NCI-H187 treated with DMSO at 0.1 percent for 48 hours (cell line): ENCODE measurements around the gene RAC3.

Experiments
- DNase-seq: peaks from one replicate; lab custom pipeline; 2025; lab: John Stamatoyannopoulos, UW

RAC3 gene

DNA sequence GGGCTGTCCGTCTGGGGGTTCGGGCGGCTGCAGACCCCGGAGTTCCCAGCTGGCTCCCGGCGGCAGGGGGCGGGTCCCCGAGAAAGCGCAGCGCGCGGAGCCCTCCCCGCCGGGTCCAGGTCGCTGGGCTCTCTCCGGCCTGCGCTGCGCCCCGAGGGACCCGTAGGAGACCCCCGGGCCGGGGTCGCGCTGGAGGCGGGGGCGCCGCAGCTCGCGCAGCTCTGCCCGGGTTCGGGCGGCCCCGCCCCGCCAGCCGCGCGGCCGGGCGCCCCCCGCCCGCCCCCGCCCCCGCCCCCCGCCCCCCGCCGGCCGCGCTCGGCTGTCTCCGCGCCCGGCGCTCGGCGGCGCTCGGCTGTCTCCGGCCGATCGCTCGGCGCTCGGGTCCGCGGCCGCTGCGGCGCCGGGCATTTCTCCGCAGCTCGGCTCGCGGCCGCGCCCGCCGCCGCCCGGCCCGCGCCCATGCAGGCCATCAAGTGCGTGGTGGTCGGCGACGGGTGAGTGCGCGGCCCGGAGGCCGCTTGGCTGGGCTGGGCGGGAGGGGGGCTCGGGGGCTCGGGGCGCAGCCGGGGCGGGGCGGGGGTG is at the start of gene RAC3:
TSS of gene RAC3 (plus strand) at position 376 of the 582 bp plus-strand sequence. CDS start at position 460, 84 bp downstream.
- no peak for DNase-seq

DNA sequence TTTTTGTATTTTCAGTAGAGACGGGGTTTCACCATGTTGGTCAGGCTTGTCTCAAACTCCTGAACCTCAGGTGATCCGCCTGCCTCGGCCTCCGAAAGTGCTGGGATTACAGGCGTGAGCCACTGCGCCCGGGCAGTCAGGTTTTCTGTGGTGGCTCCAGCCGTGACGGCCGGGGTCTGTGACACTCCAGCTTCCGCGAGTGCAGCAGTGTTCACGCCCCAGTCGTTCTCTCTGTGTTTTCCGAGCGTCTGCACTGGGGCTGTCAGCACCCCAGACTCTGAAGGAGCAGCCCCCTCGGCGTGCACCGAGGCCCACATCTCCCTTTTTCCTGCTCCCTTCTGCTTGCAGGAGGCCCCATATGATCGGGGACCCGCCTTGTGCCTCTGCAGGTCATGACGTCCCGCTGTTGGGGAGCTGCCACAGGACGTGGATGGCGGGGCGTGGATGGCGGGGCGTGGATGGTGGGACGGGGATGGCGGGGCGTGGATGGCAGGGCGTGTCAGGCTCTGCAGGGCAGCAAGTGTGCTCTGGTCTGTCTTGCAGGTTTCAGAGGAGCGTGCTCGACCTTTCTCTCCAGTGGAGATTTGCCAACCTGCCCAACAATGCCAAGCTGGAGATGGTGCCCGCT is 48.4 kb upstream of the RAC3 start:
- DNase-seq, result no peak

DNA sequence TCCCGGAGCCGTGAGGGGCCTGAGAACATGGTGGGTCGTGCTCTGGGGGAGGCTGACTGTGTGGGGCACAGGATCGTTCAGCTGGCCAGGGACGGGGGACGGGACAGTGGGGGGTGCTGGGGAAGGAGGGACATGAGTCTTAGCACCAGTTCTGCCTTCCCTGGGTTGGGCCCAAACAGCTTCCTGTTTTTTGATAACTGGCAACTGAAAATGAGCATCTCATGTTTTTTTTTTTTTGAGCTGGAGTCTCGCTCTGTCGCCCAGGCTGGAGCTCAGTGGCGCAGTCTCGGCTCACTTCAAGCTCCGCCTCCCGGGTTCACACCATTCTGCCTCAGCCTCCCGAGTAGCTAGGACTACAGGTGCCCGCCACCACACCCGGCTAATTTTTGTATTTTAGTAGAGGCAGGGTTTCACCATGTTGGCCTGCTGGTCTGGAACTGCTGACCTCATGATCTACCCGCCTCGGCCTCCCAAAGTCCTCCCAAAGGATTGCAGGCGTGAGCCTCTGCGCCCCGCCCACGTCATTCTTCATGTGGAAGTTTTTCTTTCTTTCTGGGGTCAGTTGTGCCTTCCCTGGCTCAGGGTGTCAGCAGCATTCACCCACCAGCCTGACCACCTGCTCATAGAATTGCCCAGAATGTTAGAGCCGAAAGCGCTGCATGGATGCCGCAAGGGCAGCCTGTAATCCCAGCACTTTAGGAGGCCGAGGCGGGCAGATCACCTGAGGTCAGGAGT is 47.7 kb upstream of the RAC3 start:
- no peak for DNase-seq

DNA sequence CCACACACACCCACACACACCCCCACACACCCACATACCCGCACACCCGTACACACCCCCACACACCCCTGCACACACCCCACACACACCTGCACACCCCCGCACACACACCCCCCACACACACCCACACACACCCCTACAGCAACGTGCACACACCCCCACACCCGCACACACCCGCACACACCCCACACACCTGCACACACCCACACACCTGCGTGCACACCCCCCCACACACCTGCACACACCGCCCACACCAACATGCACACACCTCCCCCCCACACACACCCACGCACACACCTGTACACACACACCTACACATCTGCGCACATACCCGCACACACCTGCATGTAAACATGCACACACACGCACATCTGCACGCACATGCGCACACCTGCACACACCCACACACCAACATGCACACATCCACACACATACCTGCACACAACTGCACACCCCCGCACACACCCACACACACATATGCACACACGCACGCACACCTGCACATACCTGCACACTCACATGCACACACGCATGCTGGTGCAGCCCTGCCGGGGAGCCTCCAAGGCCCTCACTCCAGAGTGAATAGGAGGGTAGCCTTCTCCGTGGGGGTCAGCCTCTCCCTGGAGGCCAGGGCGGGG is 46.6 kb upstream of the RAC3 start:
- no peak for DNase-seq

DNA sequence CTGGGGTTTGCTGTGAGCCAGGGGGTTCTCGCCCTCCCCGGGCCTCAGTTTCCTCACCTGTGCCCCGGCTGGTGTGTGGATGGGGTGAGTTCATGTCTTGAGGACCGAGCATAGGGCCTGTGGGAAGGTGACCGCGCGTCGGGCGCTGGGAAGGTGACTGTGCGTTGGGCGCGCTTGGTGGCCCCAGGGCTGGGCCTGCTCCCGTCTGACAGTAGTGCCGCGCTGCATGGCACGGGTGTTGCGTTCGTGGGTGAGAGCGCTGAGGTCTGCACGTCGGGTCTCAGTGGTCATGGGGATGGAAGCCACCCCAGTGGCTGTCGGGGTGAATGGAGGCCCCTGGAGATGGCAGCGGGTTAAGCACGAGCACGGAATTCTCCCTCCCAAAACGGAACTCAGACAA is 44.9 kb upstream of the RAC3 start:
- DNase-seq, result no peak

DNA sequence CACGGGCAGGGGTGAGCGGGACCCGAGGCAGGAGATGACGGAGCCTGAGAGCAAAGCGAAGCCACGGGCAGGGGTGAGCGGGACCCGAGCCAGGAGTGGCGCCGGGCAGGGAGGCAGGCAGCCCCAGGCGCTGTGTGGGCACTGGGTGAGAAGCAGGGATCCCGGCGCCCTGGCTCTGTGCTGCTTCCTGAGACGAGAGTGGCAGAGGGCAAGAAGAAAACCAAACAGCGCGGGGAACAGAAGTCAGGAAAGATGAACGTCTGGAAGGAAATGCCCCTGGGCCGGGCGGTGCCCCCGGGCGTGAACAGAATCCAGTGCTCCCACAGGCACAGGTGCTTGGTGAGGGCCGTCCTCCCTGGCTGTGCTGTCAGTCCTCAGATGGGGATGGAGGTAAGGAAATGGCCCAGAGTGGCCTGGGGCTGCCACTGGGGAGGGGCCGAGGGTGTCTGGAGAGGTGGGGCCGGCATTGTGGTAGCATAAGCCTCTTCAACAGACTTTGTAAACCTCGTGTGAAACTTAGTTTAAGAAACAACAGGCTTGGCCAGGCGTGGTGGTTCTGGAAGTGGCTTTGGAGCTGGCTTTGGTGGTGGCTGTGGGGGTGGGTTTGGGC is 44.2 kb upstream of the RAC3 start:
- DNase-seq, result no peak

DNA sequence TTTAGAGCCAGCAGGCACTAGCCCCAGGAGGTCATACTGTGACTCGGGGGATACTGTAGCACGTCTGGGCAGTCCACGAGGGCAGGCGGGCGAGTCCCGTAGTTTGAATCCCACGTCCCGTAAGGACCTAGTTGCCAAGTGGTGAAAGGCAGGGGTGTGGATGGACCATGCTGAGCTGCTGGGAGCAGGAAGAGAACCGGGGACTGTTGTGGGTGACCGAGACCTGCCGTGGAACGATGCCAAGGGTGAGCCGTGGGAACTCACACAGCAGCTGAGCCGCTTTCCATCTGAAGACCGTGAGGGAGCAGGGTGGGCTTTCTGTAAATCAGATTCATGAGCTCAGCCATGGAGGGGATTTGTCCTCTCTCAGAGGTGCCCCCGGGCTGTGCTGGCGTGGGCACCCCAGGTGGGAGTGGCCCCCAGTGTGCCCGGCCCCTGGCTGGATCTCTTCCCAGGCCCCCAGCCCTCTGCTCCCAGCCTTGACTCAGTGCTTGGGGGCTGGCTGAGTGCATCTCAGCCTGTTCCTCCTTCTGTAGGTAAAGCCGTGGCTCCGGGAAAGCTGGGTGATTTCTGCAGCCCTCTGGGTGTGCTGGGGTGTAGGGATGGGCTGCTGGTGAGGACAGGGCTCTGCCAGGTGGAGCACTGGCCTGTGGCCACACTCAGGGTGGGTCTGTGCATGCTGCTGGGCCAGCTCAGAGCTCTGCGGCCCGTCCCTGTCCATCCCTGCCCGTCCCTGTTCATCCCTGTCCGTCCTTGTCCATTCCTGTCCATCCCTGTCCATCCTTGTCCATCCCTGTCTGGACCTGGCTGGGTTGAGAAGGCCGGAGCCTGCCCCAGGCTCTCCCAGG is 40.4 kb upstream of the RAC3 start:
- DNase-seq, result no peak

DNA sequence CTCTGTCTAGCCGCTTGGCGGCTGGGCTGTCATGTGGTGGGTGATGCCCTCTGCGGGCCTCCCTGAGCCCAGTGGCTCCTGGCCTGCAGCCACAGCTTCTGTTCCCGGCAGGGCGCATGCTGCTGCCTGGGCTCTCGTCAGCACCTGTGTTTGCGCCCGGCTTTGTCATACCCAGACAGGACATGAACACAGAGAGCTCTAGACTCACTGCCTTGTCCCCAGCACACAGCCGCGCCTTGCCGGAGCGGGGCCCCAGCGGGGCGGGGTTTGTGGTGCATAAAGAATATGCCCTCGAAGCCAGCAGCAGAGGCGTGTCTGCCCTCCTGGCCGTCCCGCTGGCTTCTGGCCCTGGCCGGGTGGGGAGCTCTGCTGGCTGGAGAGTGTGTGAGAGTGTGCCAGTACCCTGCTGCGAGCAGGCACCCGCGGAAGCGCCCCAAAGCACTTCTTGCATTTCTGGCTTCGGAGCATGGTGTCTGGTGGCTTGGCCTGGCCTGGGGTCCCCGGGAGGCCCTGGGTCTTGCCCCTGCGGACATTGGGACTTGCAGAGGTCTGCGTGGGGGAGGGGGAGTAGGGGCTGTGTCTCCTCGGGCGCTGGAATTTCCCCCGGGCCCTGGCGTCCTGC is 39.7 kb upstream of the RAC3 start:
- peak; percentile 21 for DNase-seq

DNA sequence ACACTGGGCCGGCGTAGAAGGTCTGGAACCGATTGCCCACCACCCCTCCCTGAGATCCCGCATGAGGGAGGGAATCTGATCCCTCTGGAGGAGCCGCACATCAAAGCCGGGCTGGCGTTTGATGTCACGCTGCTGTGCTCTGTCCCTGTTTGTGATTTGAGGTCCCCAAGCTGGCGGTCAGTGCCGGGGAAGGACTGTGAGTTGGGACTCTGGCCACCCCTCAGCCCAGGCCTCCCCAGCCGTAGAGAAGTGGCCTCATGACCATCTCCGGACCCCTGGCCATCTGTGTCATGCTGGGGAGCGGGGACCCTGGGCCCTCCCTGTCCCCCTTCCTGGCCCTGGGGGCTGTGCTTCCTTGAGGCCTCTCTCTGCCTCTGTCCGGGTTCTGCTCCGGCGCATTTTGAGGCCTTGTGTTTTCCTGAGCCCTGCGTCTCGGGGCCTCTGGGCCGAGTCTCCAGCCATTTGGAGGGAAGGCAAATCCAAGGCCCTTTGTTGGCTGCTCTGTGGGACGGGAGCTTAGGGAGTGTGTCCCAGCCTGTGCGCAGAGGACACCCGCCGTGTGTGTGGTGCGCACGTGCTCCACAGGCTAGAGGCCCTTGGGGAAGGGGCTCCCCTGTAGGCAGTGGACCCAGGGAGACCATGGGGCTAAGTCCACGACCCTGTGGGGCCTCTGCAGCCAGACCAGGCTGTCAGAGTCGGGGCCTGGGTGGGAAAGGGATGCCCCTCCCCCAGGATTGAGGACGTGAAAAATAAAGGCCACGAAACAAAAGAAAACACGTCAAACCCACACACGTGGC is 39.0 kb upstream of the RAC3 start:
- no peak for DNase-seq

DNA sequence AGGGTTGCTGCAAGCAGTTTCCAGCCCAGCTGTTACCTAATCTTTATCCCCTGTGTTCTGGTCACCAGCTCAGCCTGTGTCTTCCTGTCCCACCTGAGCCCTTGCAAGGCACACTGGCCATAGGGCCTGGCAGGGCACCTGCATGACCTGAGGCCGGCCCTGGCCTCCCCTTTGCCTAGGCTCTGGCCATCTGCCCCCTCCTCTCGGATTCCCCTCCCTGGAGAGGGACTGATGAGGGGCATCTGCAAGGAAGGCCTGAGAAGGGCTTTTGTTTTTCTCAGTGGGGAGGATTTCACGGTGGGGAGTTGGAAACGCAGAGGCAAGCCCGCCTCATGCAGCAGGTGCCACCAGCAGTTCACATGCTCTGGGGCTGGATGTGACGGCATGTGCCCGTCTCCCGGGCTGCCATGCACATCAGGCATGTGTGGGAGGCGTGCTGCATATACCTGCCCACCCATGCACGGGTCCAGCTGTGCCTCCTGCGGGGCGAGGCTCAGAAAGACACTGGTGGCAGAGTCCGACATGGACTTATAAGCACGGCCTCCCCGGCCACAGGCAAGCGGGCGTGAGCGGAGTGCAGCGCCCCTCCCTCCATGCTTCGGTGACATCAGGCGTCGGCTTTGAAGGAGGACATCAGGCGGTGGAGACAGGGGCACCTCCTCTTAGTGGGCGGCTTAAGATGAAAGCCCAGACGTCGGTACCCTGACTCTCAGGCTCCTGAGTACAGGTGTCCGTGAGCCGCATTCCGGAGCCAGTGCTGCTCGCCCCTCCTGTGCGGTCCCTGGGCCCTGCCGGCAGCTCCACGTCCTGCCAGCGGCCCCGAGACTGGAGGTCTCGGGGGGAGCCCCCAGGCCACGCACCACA is 37.5 kb upstream of the RAC3 start:
- DNase-seq, result no peak

DNA sequence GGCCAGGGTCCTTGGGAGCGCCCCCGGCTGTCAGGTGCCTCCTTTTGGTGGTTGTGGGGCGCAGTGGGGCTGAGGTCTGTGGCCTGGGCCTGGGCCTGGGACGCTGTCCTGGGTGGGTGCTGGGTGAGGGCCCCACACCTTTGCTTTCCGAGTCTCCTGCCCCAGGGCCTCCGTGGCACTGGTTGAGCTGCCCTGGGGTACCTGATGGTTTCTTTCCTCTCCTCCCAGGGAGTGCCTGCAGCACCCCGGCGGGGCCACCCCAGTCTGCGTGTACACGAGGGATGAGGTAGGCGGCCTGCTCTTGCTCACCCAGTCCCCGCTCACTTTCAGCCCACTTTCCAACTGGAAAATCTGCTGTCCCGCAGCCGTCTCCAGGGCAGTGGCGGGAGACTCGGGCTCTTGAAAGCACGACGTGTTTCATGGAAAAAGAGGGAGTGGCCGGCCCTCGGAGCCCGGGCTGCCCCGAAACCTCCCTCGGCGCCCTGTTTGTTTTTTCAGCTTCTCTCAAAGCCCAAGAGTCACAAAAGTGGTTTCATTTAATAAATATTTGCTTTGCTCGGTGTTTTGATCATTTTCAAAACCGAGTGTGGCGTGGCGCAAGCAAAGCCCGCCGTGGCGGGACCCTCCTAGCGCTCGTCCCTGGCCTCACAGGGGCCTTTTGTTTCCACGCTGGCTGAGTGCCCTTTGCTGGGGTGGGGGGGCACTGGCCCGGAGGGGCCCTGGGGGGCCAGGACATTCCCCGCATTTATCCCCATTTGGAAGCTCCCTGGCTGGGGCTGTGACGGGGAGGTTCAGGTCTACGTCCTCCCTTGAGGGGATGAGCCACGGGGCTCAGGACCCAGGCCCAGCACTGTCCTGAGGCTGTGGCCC is 36.6 kb upstream of the RAC3 start:
- DNase-seq, result no peak

DNA sequence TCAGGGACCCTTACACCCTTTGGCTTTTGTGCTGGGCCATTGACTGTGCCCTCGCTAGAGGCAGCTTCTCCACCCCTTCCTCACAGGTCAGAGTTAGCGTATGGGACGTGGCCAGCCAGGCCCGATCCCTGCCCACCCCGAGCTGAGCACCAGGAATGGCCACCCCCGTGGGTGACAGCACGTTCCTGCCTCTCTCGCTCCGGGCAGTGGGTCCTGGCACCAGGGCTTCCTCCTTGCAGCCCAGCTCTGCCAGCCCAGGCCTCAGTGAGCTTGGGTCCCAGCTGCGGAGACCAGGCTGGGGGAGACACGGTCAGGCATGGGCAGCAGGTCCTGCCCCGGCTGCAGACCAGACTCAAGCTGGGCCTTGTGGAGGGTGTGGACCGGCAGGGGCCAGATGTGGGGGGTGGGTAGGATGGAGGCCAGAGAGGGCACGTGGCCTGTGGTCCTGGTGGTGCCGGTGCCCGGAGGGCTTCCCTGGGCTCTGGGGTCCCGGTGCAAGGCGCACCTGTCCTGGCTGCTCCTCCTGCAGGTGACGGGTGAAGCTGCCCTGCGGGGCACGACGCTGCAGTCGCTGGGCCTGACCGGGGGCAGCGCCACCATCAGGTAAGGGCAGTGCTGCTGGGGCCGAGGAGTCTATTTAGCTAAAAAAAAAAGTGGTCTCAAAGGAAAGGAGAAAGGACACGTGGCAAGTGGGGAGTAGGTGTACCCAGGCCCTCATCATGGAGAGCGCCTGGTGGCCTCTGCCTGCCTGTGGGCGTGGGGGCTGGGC is 35.8 kb upstream of the RAC3 start:
- no peak for DNase-seq

DNA sequence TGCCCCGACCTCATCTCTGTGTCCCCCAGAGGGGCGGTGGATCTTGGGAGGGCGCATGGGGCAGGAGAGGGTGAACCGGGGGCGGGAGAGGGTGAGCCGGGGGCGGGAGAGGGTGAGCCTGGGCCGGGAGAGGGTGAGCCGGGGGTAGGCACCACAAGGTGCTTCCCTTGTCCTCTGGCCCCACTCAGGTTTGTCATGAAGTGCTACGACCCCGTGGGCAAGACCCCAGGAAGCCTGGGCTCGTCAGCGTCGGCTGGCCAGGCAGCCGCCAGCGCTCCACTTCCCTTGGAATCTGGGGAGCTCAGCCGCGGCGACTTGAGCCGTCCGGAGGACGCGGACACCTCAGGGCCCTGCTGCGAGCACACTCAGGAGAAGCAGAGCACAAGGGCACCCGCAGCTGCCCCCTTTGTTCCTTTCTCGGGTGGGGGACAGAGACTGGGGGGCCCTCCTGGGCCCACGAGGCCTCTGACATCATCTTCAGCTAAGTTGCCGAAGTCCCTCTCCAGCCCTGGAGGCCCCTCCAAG is 35.2 kb upstream of the RAC3 start:
- DNase-seq, result no peak

DNA sequence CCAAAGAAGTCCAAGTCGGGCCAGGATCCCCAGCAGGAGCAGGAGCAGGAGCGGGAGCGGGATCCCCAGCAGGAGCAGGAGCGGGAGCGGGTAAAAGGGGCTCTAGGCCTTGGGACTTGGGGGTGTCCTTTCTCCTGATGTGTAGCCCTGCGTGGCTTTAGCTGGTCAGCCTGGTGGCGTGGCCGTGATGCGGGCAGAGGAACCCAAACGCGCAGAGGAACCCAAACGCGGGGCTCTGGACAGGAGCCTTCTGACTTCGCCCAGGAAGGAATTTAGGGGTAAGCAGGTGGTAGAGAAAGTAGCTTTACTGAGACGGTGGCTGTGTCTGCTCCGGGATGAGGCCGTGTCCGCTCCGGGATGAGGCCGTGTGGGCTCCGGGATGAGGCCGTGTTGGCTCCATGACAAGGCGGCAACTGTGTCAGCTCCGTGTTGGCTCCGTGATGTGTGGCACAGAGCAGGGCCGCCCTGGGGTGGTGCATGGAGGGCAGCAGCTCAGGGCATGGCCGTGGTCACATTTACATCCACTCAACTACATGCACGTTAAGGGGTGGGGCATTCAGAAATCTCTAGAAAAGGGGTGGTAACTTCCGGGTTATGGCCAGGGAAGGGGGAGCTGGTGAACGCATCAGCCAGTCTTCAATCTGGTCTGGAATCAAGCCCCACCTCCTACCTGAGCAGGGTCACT is 34.6 kb upstream of the RAC3 start:
- no peak for DNase-seq

DNA sequence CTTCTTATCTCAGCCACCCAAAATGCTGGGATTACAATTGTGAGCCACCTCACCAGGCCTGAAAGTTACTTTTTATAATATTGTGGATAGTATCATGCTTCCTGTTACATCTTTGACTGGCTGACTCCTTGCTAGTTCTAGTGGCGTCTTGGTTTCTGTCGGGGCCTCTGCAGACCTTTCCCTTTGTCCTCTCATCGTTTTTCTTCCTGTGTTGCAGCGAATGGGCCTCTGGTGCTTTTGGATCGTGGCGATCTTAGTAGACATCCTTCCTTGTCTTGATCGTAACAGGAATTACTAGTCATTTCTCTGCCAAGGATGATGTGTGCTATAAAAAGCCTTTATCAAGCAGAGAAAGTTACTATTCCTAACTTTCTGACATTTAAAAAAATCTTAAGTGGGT is 33.3 kb upstream of the RAC3 start:
- no peak for DNase-seq

DNA sequence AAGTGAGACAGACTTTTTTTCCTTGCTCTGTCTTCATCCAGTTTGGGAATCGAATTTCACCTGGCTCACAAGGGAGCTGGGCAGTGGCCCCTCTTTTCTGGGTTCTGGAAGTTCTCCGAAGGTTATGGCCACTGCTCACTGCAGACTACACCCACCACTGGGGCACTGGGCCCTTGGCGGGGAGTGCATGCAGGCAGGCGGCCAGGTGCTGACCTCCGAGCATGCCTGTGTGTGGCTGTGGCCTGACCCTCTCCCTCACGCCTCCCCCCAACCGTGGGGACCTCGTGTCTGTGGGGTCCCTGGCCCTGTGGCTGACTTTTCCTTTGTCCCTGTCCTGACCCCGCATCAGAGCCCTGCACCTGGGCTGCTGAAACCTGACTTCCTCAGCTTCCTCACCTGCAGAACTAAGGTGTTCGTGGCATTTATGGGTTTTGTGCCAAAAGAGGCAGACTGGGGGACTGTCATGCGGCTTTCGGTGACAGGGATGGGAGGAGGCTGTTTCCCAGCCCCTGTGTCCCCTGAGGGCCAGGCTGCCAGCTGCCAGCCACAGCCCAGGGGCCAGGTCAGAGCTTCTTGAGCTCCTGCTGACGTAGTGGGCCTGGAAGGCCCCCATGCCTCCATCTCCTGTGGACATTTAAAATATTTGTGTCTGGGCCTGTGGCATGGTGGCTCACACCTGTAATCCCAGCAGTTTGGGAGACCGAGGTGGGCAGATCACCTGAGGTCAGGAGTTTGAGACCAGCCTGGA is 32.6 kb upstream of the RAC3 start:
- no peak for DNase-seq
